Prostate gland (tissue), 2 donors: Measurements from ENCODE around the gene MILR1.

Experiments used
- POLR2A ChIP-seq: fragments of 450-650 bp; IDR thresholded peaks from one replicate; pipeline ENCODE4 v1.6.1; 2016; ENCODE audit warnings: antibody characterized with exemption, mild to moderate bottlenecking
- TF ChIP-seq, protein P1 (sequence below), 4 experiments: fragments of 200-600 bp in 2 of 4; fragments of 450-650 bp in 2 of 4; sonication (generic) in 2 of 4; IDR thresholded peaks; 1 replicate in 3 of 4; 2 replicates in 1 of 4; pipeline ENCODE4 v1.5.1; 2016 to 2019; ENCODE audit warnings: antibody characterized with exemption in 4 of 4, mild to moderate bottlenecking in 2 of 4, moderate library complexity in 2 of 4

DNA sequence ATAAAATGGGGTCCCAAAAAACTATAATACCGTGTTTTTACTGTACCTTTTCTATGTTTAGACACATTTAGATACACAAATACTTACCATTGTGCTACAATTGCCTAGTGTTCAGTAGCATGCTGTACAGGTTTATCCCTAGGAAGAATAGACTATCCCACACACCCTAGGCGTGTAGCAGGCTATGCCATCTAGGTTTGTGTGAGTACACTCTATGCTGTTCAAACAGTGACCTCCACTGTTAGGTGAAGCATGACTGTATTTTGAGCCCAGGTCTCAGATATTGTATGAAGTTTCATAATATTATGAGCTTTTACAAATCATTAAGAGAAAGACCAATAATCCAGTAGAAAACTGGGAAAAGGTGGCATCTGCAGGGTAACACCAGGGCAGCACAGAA lies 23.6 kb downstream of the MILR1 start:
- TF ChIP-seq, protein P1, sequence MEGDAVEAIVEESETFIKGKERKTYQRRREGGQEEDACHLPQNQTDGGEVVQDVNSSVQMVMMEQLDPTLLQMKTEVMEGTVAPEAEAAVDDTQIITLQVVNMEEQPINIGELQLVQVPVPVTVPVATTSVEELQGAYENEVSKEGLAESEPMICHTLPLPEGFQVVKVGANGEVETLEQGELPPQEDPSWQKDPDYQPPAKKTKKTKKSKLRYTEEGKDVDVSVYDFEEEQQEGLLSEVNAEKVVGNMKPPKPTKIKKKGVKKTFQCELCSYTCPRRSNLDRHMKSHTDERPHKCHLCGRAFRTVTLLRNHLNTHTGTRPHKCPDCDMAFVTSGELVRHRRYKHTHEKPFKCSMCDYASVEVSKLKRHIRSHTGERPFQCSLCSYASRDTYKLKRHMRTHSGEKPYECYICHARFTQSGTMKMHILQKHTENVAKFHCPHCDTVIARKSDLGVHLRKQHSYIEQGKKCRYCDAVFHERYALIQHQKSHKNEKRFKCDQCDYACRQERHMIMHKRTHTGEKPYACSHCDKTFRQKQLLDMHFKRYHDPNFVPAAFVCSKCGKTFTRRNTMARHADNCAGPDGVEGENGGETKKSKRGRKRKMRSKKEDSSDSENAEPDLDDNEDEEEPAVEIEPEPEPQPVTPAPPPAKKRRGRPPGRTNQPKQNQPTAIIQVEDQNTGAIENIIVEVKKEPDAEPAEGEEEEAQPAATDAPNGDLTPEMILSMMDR (IDR thresholded peaks at IDR 0.05): no peak
- TF ChIP-seq POLR2A: no peak
